GM12875 (cell line): ENCODE measurements around the gene CHCHD3.

Experiments used
- H3K4me3 ChIP-seq: one replicate; pipeline ENCODE4 v1.5.1; 2011; ENCODE audit warnings: low read depth, low read length, control low read depth
- CTCF ChIP-seq: IDR thresholded peaks from 2 replicates; pipeline ENCODE4 v1.5.1; 2011; ENCODE audit warnings: low read depth, mild to moderate bottlenecking, control low read depth, inconsistent platforms, low read length, moderate library complexity, borderline replicate concordance; ENCODE audit not compliant: insufficient read depth

Gene CHCHD3

GRCh38 chr7:133109816-133110215 is 27.9 kb upstream of the CHCHD3 start:
- TF ChIP-seq CTCF = no peak
- no peak overlapping the region for H3K4me3 ChIP-seq

- TF ChIP-seq CTCF = no peak
- no peak overlapping the region for H3K4me3 ChIP-seq
Observed at GRCh38 chr7:133108023-133108422, 26.1 kb upstream of the CHCHD3 start.

DNA sequence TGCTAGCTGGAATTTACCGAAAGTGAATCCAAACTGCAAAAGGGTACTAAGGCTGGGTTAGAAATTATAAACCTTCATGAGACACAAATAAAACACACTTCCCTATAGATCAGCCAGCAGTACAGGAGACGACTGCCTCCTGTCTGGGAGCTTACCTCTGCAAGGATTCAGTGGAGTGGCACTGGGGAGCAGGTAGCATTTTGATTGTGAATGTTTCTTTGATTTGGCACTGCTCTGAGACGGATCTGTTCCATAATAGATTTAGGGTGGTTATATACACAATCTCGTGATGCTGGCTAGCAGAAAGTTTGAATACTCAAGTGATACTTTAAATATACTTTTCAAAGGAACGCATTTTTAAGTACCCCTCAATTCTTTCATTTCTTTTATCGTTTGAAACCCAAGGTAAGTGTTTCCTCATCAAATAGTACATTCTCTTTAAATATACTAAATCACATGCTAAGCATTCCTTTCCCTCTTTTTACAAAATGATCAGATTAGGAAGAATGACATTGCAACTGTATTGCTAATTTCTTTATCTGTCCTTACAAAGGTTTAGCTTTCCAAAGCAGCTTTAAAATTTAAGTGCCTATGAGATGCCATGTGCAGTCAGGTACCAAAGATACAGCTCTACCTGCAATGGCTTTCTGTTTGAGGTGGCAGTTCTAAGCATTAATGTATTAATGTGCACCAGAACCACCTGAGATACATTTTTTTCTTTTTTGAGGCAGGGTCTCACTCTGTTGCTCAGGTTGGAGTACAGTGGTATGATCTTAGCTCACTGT is 20.6 kb upstream of the CHCHD3 start:
- TF ChIP-seq CTCF = no peak
- no peak overlapping the region for H3K4me3 ChIP-seq

- H3K4me3 ChIP-seq = no peak overlapping the region
- TF ChIP-seq CTCF = no peak
Observed at GRCh38 chr7:133099633-133100286, 17.9 kb upstream of the CHCHD3 start.

GRCh38 chr7:133095119-133095671 is 13.3 kb upstream of the CHCHD3 start:
- H3K4me3 ChIP-seq = no peak overlapping the region
- no peak for TF ChIP-seq CTCF

DNA sequence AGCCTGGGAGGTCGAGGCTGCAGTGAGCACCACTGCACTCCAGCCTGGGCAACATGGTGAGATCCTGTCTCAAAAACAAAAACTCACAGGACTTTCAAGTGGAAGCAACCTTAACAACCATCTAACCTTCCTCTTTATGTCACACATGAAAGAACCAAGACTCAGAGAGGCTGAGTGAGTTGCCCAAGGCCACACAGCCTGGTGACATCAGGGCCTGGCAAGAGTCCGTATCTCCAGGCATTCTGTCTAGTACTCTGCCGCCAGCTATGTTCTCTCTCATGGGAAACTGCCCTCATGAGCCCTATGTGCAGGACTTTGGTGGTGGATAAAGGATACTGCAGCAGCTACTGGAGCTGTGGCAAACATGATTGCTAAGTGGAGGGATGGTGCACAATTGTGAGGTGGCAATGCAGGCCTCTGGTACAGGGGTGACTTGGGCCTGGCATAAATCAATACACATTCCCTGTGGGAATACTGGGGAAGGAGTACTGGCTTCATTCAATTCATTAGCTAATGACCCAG is 10.1 kb upstream of the CHCHD3 start:
- no peak overlapping the region for H3K4me3 ChIP-seq
- no peak for TF ChIP-seq CTCF
